ENCODE results near the gene DUSP14.
A peak's percentile ranks its signal among the peaks of the same experiment; 100 is the strongest.
"Not testable (repeated sequence)": the region's sequence is repeated elsewhere in the genome, so short reads cannot be mapped to it uniquely, and the experiment has no call there.

Gene DUSP14

GRCh38 chr17:37485938-37486570 lies 3.6 kb upstream of the DUSP14 start:
- no peak for DNase-seq

GRCh38 chr17:37488009-37488604 lies 1.6 kb upstream of the DUSP14 start:
- DNase-seq, result peak; percentile 42

GRCh38 chr17:37488607-37489196 lies 989 bp upstream of the DUSP14 start:
- DNase-seq, result no peak

DNA sequence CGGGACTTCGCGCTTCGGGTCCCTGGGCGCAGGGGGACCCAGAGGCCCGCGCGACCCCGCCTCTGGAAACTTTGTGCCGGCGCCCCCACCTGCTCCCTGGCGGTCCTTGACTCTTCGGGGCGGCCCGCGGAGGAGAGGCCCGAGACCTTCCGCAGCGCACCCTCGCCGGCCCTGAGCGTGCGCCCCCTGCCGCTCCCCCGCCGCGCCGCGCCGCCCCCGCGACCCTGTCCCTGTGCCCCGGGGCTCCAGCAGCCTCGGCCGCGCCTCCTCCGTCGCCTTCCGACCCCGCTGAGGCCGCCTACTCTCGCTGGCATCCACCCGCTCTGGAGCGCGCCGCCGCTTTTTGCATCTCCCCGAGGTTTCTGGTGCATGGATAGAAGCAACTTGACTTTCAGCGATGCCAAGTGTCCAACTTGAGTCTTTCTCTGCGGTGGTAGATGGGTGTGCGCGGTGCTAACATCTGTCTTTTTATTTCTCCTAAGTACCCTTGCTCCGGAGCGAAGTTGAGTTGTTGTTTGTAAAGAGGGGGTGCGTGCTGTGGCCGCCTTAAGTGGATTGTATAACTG lies 414 bp downstream of the DUSP14 start:
- DNase-seq, result no peak

DNA sequence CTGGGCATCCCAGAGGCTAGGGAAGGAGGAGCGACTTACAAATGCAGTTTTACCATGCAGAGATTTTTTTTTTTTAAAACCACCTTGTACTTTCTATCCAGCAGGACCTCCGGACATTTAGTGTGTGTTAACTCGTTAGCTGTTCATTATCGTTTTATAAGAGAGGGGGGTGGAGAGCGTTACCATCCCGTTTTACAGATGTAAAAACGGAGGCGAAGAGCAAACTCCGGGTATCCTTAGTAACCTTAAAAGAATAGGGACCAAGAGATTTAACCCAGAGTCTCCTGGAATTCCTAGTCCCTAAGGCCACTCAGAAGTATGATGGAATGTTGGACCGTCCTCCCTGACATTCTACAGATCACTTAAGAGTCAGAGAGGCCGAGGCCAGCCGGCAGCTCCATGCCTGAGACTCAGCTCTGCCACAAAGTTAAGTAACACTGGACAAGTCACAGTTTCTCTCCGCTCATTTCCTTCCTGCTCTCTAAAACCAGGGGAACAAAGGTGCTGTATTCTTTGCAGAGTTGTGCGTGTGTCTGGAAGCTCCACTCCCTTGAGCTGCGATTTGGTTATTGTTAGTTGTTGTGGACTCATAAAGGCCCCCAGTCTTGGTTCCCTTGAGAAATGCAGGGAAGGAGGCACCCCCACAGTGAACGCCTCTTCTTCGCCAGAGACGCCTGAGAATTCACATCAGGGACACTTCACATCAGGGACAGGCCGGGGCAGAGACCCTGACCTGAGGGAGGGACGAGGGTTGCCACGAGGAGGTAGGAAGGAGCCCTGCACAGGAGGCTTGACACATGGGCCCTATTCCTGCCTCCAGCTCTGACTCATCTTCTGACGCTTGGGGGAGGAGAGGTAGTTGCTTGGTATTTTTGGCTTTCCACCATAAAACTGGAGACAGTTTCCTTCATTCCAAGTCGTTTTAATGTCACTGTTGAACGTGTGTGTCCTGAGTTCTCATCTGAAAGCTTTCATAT lies 1.2 kb downstream of the DUSP14 start:
- no peak for DNase-seq

GRCh38 chr17:37492167-37492566 lies 2.5 kb downstream of the DUSP14 start:
- DNase-seq, result no peak

- no peak for DNase-seq
Measured at GRCh38 chr17:37493249-37494027, 3.7 kb downstream of the DUSP14 start.

GRCh38 chr17:37494401-37494831 lies 4.7 kb downstream of the DUSP14 start:
- DNase-seq, result no peak

DNA sequence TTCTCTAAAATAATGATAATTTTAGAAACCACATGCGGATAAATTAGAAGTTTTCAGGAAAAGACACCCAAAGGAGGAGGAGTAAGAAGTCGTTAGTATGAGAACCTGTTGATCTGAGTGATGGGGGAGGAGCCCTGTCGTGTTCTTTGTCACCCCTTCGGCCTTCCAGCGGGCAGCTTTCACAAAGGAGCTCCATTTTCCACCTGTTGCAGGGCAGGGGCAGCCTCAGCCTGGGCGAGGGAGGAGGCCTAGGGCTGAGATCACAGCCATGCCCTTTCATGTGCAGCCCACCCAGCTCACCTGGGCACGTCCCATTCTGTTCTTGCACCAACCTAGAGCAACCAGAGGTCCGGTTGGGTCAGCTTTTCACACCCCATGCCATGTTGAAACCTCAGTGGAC lies 5.3 kb downstream of the DUSP14 start:
- no peak for DNase-seq

- no peak for DNase-seq
Measured at GRCh38 chr17:37500378-37500777, 10.7 kb downstream of the DUSP14 start.

- no peak for DNase-seq
Measured at GRCh38 chr17:37502009-37502936, 12.6 kb downstream of the DUSP14 start.

DNA sequence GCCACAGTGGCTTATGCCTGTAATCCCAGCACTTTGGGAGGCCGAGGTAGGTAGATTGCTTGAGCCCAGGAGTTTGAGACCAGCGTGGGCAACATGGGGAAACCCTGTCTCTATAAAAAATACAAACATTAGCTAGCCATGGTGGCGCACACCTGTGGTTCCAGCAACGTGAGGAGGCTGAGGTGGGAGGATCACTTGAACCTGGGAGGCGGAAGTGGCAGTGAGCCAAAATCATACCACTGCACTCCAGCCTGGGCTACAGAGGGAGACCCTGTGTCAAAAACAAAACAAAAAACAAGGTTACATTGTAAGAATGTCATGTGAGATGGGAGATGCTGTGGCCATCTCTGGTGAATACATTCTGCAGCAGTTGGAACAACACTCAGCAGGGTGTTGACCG lies 13.5 kb downstream of the DUSP14 start:
- no peak for DNase-seq

DNA sequence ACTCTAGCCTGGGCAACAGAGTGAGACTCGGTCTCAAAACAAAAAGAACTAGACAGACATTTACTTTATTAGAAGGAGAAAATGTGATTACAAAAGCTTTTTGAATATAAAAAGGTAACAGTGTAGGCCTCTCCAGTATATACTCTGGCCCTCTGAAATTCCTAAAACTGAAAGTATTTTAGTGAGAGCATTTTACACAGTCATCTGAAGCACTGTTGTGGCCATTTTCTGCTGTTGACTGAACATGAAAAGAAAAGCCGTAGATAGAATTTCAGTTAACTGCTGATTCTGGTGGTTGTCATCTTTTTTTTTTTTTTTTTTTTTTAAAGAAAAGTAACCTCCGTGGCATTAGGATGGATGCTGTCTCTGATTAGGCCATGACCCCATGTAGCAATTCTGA lies 15.6 kb downstream of the DUSP14 start:
- no peak for DNase-seq

GRCh38 chr17:37506678-37507077 lies 17.0 kb downstream of the DUSP14 start:
- peak; percentile 32 for DNase-seq

- no peak for DNase-seq
Measured at GRCh38 chr17:37507111-37507510, 17.4 kb downstream of the DUSP14 start.

- DNase-seq, result no peak
Measured at GRCh38 chr17:37510056-37510455, 20.4 kb downstream of the DUSP14 start.

GRCh38 chr17:37511642-37512041 lies 22.0 kb downstream of the DUSP14 start:
- DNase-seq, result not testable (repeated sequence)

- no peak for DNase-seq
Measured at GRCh38 chr17:37512442-37513068, 22.9 kb downstream of the DUSP14 start.

GRCh38 chr17:37513711-37514110 lies 24.0 kb downstream of the DUSP14 start:
- no peak for DNase-seq

DNA sequence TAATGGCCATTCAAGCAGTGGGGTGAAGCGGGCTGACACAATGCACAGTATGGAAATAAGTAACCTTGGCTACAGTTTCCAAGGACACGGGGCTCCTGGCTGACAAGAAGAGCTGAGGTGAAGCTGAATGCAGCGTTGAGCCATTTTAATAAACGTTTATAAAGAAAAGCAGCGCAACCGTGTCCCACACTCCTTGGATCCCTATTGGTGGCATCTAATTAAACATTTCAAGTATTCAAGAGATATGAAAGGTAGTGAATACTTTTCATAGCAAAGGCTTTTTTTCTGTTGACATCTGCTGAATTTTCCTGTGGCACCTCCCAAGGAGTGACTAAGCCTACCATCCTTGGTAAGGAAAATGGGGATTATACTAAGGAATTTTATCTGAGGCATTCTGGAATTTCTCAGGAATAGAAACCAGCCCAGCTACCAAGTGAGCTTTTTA lies 26.5 kb downstream of the DUSP14 start:
- DNase-seq, result peak; percentile 55
